Measurements from ENCODE around the gene IGF1.

The IGF1 gene

DNA sequence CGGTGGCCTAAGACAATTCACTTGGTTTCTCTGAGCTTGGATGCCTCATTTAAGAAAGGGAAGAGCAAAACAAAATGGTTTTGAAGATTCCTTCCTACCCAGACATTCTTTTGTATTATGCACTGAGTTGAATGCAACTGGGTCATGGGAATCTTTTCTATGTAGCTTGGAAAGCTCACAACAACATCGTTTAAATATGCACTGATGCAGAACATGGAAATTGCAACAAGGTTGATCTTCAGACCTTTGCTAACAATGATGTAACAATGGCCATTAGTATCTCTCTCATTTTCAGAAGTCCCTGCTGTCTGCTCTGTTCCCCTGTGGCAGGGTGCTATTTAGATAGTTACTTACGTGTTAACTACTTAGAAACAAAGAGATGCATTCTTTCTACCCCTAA, 30.1 kb upstream of the IGF1 start:
- peaks cover 21% of the 10 kb centered on the region for H3K9me3 Mint-ChIP-seq
- H3K36me3 Mint-ChIP-seq (ENCODE audit: low read depth), result peaks cover 4% of the 10 kb centered on the region
- H3K27me3 Mint-ChIP-seq (ENCODE audit: low read depth, poor library complexity), result peaks cover under 1% of the 10 kb centered on the region
- TF ChIP-seq, protein P1, sequence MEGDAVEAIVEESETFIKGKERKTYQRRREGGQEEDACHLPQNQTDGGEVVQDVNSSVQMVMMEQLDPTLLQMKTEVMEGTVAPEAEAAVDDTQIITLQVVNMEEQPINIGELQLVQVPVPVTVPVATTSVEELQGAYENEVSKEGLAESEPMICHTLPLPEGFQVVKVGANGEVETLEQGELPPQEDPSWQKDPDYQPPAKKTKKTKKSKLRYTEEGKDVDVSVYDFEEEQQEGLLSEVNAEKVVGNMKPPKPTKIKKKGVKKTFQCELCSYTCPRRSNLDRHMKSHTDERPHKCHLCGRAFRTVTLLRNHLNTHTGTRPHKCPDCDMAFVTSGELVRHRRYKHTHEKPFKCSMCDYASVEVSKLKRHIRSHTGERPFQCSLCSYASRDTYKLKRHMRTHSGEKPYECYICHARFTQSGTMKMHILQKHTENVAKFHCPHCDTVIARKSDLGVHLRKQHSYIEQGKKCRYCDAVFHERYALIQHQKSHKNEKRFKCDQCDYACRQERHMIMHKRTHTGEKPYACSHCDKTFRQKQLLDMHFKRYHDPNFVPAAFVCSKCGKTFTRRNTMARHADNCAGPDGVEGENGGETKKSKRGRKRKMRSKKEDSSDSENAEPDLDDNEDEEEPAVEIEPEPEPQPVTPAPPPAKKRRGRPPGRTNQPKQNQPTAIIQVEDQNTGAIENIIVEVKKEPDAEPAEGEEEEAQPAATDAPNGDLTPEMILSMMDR (IDR thresholded peaks at IDR 0.05), result no peak
- no peak for DNase-seq
- H3K4me1 Mint-ChIP-seq, result no peaks in the 10 kb centered on the region
- no peak overlapping the region for H3K27ac Mint-ChIP-seq
- no peak overlapping the region for H3K4me3 Mint-ChIP-seq

DNA sequence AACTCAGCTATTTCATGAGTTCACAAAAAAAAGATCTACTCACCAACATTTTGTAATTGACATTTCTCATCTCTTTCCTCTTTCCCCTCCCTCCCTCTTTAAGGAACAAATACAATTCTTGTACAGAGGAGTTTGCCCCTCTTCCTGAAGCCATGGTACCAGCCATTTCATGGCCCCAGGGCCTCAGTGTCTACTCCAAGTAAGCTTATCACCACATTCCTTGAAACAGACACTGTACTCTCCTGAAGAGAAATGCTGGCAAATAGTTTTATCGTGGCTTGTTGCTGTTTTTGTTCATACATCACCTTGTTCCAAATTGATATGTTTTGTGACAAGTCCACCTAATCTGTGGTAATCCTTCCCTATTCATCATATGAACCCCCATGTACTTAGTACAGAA, 29.7 kb upstream of the IGF1 start:
- Mint-ChIP-seq H3K4me3 (no peak overlapping the region), H3K27me3 (ENCODE audit: low read depth, poor library complexity) (no peaks in the 10 kb centered on the region), H3K36me3 (ENCODE audit: low read depth) (peaks cover 4% of the 10 kb centered on the region), H3K27ac (no peak overlapping the region), H3K4me1 (no peaks in the 10 kb centered on the region), H3K9me3 (peaks cover 23% of the 10 kb centered on the region)
- TF ChIP-seq, protein P1 (IDR thresholded peaks at IDR 0.05), result no peak
- no peak for DNase-seq

DNA sequence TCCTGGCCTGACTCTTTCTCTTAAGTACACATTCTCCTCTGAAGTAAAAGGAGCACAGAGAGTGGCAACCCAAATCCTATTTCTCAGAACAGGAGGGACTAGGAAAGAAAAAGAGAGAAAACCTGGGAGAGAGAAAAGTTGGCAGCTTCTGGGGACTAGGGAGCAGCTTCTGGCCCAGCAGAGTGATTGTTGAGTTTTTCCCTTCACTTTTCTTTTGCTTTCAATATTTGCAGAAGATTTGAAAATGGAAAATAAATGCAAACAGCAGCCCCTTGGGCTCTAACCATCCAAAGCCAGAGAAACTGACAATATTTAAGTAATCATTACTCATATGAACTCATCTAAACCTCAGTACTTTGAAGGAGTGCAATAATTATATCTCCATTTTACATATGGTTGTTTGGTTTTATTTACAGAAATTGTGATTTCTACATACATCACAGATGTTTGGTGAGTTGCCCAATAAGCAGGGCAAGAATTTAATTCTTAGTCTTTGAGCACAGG, 28.8 kb upstream of the IGF1 start:
- Mint-ChIP-seq H3K27ac (no peak overlapping the region), H3K27me3 (ENCODE audit: low read depth, poor library complexity) (no peaks in the 10 kb centered on the region), H3K36me3 (ENCODE audit: low read depth) (peaks cover 4% of the 10 kb centered on the region), H3K4me3 (no peak overlapping the region), H3K4me1 (no peaks in the 10 kb centered on the region), H3K9me3 (peaks cover 23% of the 10 kb centered on the region)
- DNase-seq, result no peak
- TF ChIP-seq, protein P1 (IDR thresholded peaks at IDR 0.05), result no peak

DNA sequence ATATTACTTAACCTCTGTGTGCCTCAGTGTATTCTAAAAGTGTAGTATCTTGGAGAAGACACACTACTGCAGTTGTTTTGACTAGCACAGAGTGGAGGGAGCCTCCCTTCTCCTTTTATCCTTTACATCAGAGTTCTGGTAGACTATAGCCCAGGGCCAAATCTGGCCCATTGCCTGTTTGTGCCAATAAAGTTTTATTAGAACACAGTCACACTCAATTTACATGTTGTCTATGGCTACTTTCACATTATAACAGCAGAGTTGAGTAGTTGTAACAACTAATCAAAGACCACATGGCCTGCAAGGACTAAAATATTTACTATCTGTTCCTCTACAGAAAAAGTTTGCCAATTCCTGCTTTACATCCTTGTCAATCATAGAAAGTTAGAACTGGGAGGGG, 27.7 kb upstream of the IGF1 start:
- no peak for DNase-seq
- Mint-ChIP-seq H3K4me1 (no peaks in the 10 kb centered on the region), H3K27me3 (ENCODE audit: low read depth, poor library complexity) (no peaks in the 10 kb centered on the region), H3K9me3 (peaks cover 23% of the 10 kb centered on the region), H3K4me3 (no peak overlapping the region), H3K27ac (no peak overlapping the region), H3K36me3 (ENCODE audit: low read depth) (peaks cover 4% of the 10 kb centered on the region)
- TF ChIP-seq, protein P1 (IDR thresholded peaks at IDR 0.05), result no peak

DNA sequence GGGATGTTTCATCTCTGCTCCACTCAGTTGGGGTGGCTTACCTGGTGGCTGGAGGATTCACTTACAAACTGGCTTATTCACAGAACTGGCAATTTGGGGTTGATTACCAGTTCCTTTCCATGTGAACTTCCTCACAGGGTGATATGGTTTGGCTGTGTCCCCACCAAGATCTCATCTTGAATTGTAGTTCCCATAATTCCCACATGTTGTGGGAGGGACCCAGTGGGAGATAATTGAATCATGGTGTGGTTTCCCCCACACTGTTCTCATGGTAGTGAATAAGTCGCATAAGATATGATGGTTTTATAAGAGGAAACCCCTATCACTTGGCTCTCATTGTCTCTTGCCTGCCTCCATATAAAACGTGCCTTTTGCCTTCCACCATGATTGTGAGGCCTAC, 26.9 kb upstream of the IGF1 start:
- no peak overlapping the region for H3K4me3 Mint-ChIP-seq
- no peak for DNase-seq
- TF ChIP-seq, protein P1 (IDR thresholded peaks at IDR 0.05), result no peak
- H3K4me1 Mint-ChIP-seq, result no peaks in the 10 kb centered on the region
- H3K27me3 Mint-ChIP-seq (ENCODE audit: low read depth, poor library complexity), result no peaks in the 10 kb centered on the region
- H3K9me3 Mint-ChIP-seq, result peaks cover 23% of the 10 kb centered on the region
- H3K36me3 Mint-ChIP-seq (ENCODE audit: low read depth), result peaks cover 4% of the 10 kb centered on the region
- H3K27ac Mint-ChIP-seq, result no peak overlapping the region

DNA sequence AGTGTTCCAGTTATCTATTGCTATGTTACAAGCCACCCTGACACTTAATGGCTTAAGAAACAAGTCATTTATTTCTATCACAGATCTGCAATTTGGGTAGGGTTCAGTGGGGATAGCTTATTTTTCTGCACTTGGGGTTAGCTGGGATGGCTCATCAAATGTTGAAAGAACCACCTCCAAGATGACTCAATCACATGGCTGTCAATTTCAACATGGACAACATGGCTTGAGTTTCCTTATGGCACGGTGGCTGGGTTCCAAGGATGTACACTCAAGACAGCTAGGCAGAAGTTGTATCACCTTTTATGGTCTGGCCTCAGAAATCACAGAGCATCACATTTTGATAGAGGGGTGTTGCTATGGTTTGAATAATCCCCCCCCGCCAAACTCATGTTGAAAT, 24.5 kb upstream of the IGF1 start:
- TF ChIP-seq, protein P1 (IDR thresholded peaks at IDR 0.05), result no peak
- DNase-seq, result no peak
- Mint-ChIP-seq H3K27ac (no peak overlapping the region), H3K4me3 (no peak overlapping the region), H3K27me3 (ENCODE audit: low read depth, poor library complexity) (no peaks in the 10 kb centered on the region), H3K36me3 (ENCODE audit: low read depth) (peaks cover 4% of the 10 kb centered on the region), H3K9me3 (peaks cover 26% of the 10 kb centered on the region), H3K4me1 (peaks cover 17% of the 10 kb centered on the region)

Data from nephron progenitor cell (in vitro differentiated cells).